ENCODE measurements around the gene PTH1R. TPM values are rescaled to one million over a fixed set of nuclear protein-coding genes. Genes with fewer than 3 reads are reported as not detected.

The PTH1R gene
- total RNA-seq, 1 donor: not detected

GRCh38 chr3:46918202-46918601 lies 40.7 kb downstream of the PTH1R start:
- no peak for DNase-seq (ENCODE audit: low read depth)
- no peak for TF ChIP-seq CTCF (IDR thresholded peaks at IDR 0.05; ENCODE audit: insufficient read depth, low read length)
- H3K4me3 ChIP-seq (ENCODE audit: low read depth, low read length): no peak overlapping the region

GRCh38 chr3:46918634-46919033 lies 41.1 kb downstream of the PTH1R start:
- no peak overlapping the region for H3K4me3 ChIP-seq (ENCODE audit: low read depth, low read length)
- no peak for DNase-seq (ENCODE audit: low read depth)
- TF ChIP-seq CTCF (IDR thresholded peaks at IDR 0.05; ENCODE audit: insufficient read depth, low read length): no peak

- no peak overlapping the region for H3K4me3 ChIP-seq (ENCODE audit: low read depth, low read length)
- no peak for TF ChIP-seq CTCF (IDR thresholded peaks at IDR 0.05; ENCODE audit: insufficient read depth, low read length)
- no peak for DNase-seq (ENCODE audit: low read depth)
Measured at GRCh38 chr3:46921041-46921440, 43.5 kb downstream of the PTH1R start.

- DNase-seq (ENCODE audit: low read depth): no peak
- H3K4me3 ChIP-seq (ENCODE audit: low read depth, low read length): no peak overlapping the region
- TF ChIP-seq CTCF (IDR thresholded peaks at IDR 0.05; ENCODE audit: insufficient read depth, low read length): no peak
Measured at GRCh38 chr3:46921871-46922271, 44.4 kb downstream of the PTH1R start.

GRCh38 chr3:46922426-46922825 lies 44.9 kb downstream of the PTH1R start:
- no peak for TF ChIP-seq CTCF (IDR thresholded peaks at IDR 0.05; ENCODE audit: insufficient read depth, low read length)
- no peak overlapping the region for H3K4me3 ChIP-seq (ENCODE audit: low read depth, low read length)
- no peak for DNase-seq (ENCODE audit: low read depth)

GRCh38 chr3:46922871-46923558 lies 45.5 kb downstream of the PTH1R start:
- TF ChIP-seq CTCF (IDR thresholded peaks at IDR 0.05; ENCODE audit: insufficient read depth, low read length): no peak
- DNase-seq (ENCODE audit: low read depth): no peak
- H3K4me3 ChIP-seq (ENCODE audit: low read depth, low read length): no peak overlapping the region
